HCT116 (cell line): Measurements from ENCODE around the gene CDC42EP3. TPM values are rescaled to one million over a fixed set of nuclear protein-coding genes. Genes with fewer than 3 reads are reported as not detected.

Experiments used
- ATAC-seq: fragments of 200-7000 bp; cut with Tn5 transposase; 2 replicates; pipeline ENCODE4 v1.9.1; 2020; ENCODE audit warnings: mild to moderate bottlenecking, moderate library complexity
- BruUV-seq: library from RNA; stranded (reverse); fragments of 400-500 nt; replicated peaks from 2 replicates; lab custom pipeline; 2021; lab: Mats Ljungman, UMichigan
- CTCF ChIA-PET: fragments of 300-600 bp; sonication (Branson Sonifier 250); formaldehyde crosslinking; loops from one replicate; lab custom pipeline; 2021; ENCODE audit warnings: antibody characterized with exemption; lab: Charles Lee
- POLR2A ChIA-PET: fragments of 300-600, 350-600 bp; sonication (Branson Sonifier 250); formaldehyde crosslinking; loops from one replicate; lab custom pipeline; 2021; ENCODE audit warnings: antibody characterized with exemption; lab: Charles Lee
- RAD21 ChIA-PET, 2 experiments: fragments of 300-600 bp; sonication (Branson Sonifier 250); formaldehyde crosslinking; loops; one replicate each; lab custom pipeline; 2023; ENCODE audit warnings: low total read pairs in 2 of 2; ENCODE audit not compliant: uncharacterized antibody in 2 of 2, unreplicated experiment in 2 of 2, low non-redundant PET in 1 of 2; lab: Charles Lee
- DNase-seq: peaks from one replicate; pipeline ENCODE4 v3.0.0-alpha.2; 2010; ENCODE audit warnings: low read depth, low spot score
- H2AFZ ChIP-seq: fragments of 200-600 bp; shearing (Covaris generic), sonication (generic); 2 replicates; pipeline ENCODE4 v1.6.1; 2017; ENCODE audit warnings: low read depth, mixed run types, mixed read lengths, antibody characterized with exemption, low read length; ENCODE audit not compliant: poor library complexity, severe bottlenecking
- H3K27ac ChIP-seq: 2 replicates; pipeline ENCODE4 v1.5.1; 2012; ENCODE audit warnings: low read depth, low read length
- H3K27me3 ChIP-seq: fragments of 200-600 bp; sonication (generic); 2 replicates; pipeline ENCODE4 v1.6.1; 2016; ENCODE audit warnings: mixed run types, low read length, mixed read lengths; ENCODE audit not compliant: insufficient read depth
- H3K36me3 ChIP-seq, 2 experiments: fragments of 200-500 bp in 1 of 2; fragments of 200-600 bp in 1 of 2; sonication (Bioruptor generic) in 1 of 2; sonication (generic) in 1 of 2; 2 replicates each; pipeline versions ENCODE4 v1.5.1 to v1.6.1; 2014 to 2016; ENCODE audit warnings: low read length in 2 of 2, inconsistent platforms in 1 of 2, mixed read lengths in 1 of 2, mixed run types in 1 of 2; ENCODE audit not compliant: insufficient read depth in 2 of 2, control insufficient read depth in 1 of 2
- H3K4me1 ChIP-seq, 2 experiments: fragments of 200-600 bp in 1 of 2; sonication (generic) in 1 of 2; 2 replicates each; pipeline versions ENCODE4 v1.5.1 to v1.6.1; 2012 to 2017; ENCODE audit warnings: low read length in 2 of 2, inconsistent platforms in 1 of 2, mild to moderate bottlenecking in 1 of 2, mixed read lengths in 1 of 2, mixed run types in 1 of 2, moderate library complexity in 1 of 2; ENCODE audit not compliant: insufficient read depth in 2 of 2, control insufficient read depth in 1 of 2
- H3K4me2 ChIP-seq: fragments of 200-600 bp; sonication (generic); 2 replicates; pipeline ENCODE4 v1.6.1; 2017; ENCODE audit warnings: mixed run types, low read length, mixed read lengths
- H3K4me3 ChIP-seq, 2 experiments: fragments of 200-600 bp in 1 of 2; sonication (generic) in 1 of 2; replicated peaks in 1 of 2; 2 replicates each; pipeline ENCODE4 v1.5.1; 2011 to 2016; ENCODE audit warnings: low read length in 2 of 2, control low read depth in 1 of 2, low read depth in 1 of 2, mild to moderate bottlenecking in 1 of 2, mixed read lengths in 1 of 2, mixed run types in 1 of 2
- H3K79me2 ChIP-seq: fragments of 200-600 bp; sonication (generic); 2 replicates; pipeline ENCODE4 v1.6.1; 2017; ENCODE audit warnings: mild to moderate bottlenecking, mixed run types, low read length, moderate library complexity, mixed read lengths; ENCODE audit not compliant: insufficient read depth
- H3K9ac ChIP-seq: fragments of 200-600 bp; sonication (generic); 2 replicates; pipeline ENCODE4 v1.6.1; 2016; ENCODE audit warnings: low read length, mixed read lengths
- H3K9me2 ChIP-seq: fragments of 200-600 bp; sonication (generic), shearing (Covaris generic); 2 replicates; pipeline ENCODE4 v1.6.1; 2017; ENCODE audit warnings: mixed run types, mild to moderate bottlenecking, moderate library complexity; ENCODE audit not compliant: insufficient read depth
- H3K9me3 ChIP-seq, 2 experiments: fragments of 200-500 bp in 1 of 2; fragments of 200-600 bp in 1 of 2; sonication (Bioruptor generic) in 1 of 2; sonication (generic) in 1 of 2; 2 replicates each; pipeline ENCODE4 v1.6.1; 2014 to 2017; ENCODE audit warnings: low read length in 2 of 2, mixed read lengths in 2 of 2, inconsistent platforms in 1 of 2, low read depth in 1 of 2, mild to moderate bottlenecking in 1 of 2, mixed run types in 1 of 2, moderate library complexity in 1 of 2; ENCODE audit not compliant: control insufficient read depth in 1 of 2, insufficient read depth in 1 of 2
- H4K20me1 ChIP-seq: fragments of 200-600 bp; sonication (generic), shearing (Covaris generic); 2 replicates; pipeline ENCODE4 v1.6.1; 2017; ENCODE audit warnings: mixed run types, mild to moderate bottlenecking, moderate library complexity; ENCODE audit not compliant: insufficient read depth
- CEBPB ChIP-seq: IDR thresholded peaks from 2 replicates; pipeline ENCODE4 v1.6.1; 2012; ENCODE audit warnings: low read depth
- EGR1 ChIP-seq: IDR thresholded peaks from 2 replicates; pipeline ENCODE4 v1.6.1; 2012; ENCODE audit warnings: low read depth
- ELF1 ChIP-seq: IDR thresholded peaks from 2 replicates; pipeline ENCODE4 v1.6.1; 2012; ENCODE audit warnings: low read depth, borderline replicate concordance
- EZH2phosphoT487 ChIP-seq: fragments of 200-600 bp; IDR thresholded peaks from 2 replicates; pipeline ENCODE4 v1.6.1; 2018; ENCODE audit warnings: antibody characterized with exemption, borderline replicate concordance
- FOSL1 ChIP-seq: IDR thresholded peaks from 2 replicates; pipeline ENCODE4 v1.6.1; 2012; ENCODE audit warnings: low read depth
- POLR2AphosphoS5 ChIP-seq: IDR thresholded peaks from 2 replicates; pipeline ENCODE4 v1.6.1; 2011; ENCODE audit warnings: mild to moderate bottlenecking, low read depth, low read length, moderate library complexity
- SP1 ChIP-seq: IDR thresholded peaks from 2 replicates; pipeline ENCODE4 v1.6.1; 2012; ENCODE audit warnings: low read depth
- TCF7L2 ChIP-seq: IDR thresholded peaks from 2 replicates; pipeline ENCODE4 v1.7.0; 2011; ENCODE audit warnings: borderline replicate concordance, inconsistent platforms; ENCODE audit not compliant: insufficient read depth, insufficient read length; ENCODE audit errors: extremely low read depth
- ZNF274 ChIP-seq: fragments of 200-500 bp; sonication (Bioruptor generic); IDR thresholded peaks from 2 replicates; pipeline ENCODE4 v1.6.1; 2014; ENCODE audit warnings: mild to moderate bottlenecking, low read depth, low read length, inconsistent platforms
- intact Hi-C: fragments of 100-400 bp; cut with micrococcal nuclease; formaldehyde crosslinking; loops from 2 replicates; pipeline ENCODE4 v1.10.0; 2022
- total RNA-seq: library from RNA; stranded (reverse); gene quantifications from one replicate; pipeline ENCODE4 v1.2.1, GENCODE V29; 2021; ENCODE audit not compliant: unreplicated experiment
- TF ChIP-seq, protein P1 (sequence below): IDR thresholded peaks from 2 replicates; pipeline ENCODE4 v1.6.1; 2011; ENCODE audit warnings: mild to moderate bottlenecking, low read length, moderate library complexity; ENCODE audit not compliant: insufficient replicate concordance; ENCODE audit errors: extremely low read depth
- TF ChIP-seq, protein P2 (sequence below): IDR thresholded peaks from 2 replicates; pipeline ENCODE4 v1.6.1; 2012

Gene CDC42EP3
- total RNA-seq, 1 experiment from 2014 or later = 38.2 TPM

DNA sequence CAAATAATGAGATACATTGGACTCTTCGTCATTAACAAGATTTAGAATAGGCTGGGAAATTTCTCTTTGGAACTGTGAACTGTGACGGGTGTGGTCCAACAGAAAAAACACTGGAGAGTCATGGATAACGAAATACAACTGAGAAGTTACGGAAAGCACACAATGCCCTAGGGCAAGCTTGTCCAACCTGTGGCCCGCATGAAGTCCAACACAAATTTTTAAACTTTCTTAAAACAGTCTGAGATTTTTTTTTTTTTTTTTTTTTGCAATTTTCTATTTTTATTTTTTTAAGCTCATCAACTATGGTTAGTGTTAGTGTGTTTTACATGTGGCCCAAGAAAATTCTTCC, 27.7 kb downstream of the CDC42EP3 start (continued):
- TF ChIP-seq, protein P1, sequence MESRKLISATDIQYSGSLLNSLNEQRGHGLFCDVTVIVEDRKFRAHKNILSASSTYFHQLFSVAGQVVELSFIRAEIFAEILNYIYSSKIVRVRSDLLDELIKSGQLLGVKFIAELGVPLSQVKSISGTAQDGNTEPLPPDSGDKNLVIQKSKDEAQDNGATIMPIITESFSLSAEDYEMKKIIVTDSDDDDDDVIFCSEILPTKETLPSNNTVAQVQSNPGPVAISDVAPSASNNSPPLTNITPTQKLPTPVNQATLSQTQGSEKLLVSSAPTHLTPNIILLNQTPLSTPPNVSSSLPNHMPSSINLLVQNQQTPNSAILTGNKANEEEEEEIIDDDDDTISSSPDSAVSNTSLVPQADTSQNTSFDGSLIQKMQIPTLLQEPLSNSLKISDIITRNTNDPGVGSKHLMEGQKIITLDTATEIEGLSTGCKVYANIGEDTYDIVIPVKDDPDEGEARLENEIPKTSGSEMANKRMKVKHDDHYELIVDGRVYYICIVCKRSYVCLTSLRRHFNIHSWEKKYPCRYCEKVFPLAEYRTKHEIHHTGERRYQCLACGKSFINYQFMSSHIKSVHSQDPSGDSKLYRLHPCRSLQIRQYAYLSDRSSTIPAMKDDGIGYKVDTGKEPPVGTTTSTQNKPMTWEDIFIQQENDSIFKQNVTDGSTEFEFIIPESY = no peak

DNA sequence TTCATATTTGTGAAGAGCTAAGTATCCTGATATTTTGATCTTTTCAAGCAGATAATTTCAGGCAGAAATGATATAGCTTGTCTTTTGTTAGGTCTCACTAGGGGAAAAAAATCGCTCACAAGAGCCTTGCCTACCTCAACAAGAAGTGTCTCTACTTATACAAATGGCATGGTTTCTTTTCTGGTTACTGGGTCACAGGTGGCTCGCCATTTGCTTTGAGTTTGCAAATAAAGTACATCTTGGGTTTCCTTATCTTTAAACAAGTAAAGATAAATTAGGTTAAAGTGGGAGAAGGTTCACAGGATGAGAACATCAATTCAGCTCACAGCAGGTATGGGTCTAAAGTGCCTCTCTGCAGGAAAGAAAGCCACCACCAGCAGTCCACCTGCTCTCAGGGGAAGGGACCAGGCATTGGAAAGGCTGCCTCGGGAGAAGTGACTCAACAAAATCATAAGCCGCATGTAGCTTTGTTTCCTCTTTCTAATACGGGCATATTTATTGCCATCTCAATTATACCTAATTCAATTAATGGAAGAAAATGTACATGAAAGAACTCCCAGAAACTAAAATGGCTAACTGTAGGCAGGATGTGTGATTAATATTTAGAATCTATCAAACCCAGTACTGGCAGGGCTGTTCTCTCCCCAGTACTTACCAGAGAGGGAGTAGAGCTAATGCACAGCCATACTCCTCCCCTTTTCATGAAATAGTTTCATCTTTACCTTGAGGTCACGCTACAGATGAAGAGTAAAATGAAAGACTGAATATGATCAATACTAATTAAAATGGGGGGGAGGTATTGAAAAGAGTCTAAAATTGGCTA, 28.3 kb downstream of the CDC42EP3 start:
- RAD21 ChIA-PET = no interaction called here
- no peak for ATAC-seq
- no peak for DNase-seq
- intact Hi-C loops = no loop called here
- Histone ChIP-seq H3K4me1 (no peaks in the 10 kb centered on the region), H3K79me2 (peaks cover 37% of the 10 kb centered on the region), H3K9ac (no peak overlapping the region), H3K27ac (no peak overlapping the region), H3K9me3 (no peaks in the 10 kb centered on the region), H4K20me1 (no peaks in the 10 kb centered on the region), H3K36me3 (peaks cover 0 to 26% of the 10 kb centered on the region in 2 experiments; a peak in 1 of 4 replicates), H3K4me2 (no peak overlapping the region), H3K4me3 (no peak overlapping the region), H3K9me2 (no peaks in the 10 kb centered on the region), H3K27me3 (no peaks in the 10 kb centered on the region), H2AFZ (no peak overlapping the region)
- POLR2A ChIA-PET = no interaction called here
- no peak for TF ChIP-seq SP1
- no peak for TF ChIP-seq ELF1
- TF ChIP-seq, protein P2, sequence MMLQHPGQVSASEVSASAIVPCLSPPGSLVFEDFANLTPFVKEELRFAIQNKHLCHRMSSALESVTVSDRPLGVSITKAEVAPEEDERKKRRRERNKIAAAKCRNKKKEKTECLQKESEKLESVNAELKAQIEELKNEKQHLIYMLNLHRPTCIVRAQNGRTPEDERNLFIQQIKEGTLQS = no peak
- no peak for TF ChIP-seq TCF7L2
- no peak for TF ChIP-seq POLR2AphosphoS5
- no peak for TF ChIP-seq EZH2phosphoT487
- no peak for TF ChIP-seq FOSL1
- TF ChIP-seq EGR1 = no peak
- TF ChIP-seq ZNF274 = no peak
- no peak for TF ChIP-seq CEBPB
- BruUV-seq = no TSS peak
- CTCF ChIA-PET = no interaction called here
